Activated naive CD8-positive, alpha-beta T cell (primary cell): Measurements from ENCODE around the gene DCUN1D3.
"Not testable (repeated sequence)": the region's sequence is repeated elsewhere in the genome, so short reads cannot be mapped to it uniquely, and the experiment has no call there.

Source experiments
- H3K27ac Mint-ChIP-seq: one replicate; pipeline ENCODE4 v1.8.0; 2021; ENCODE audit warnings: mixed read lengths
- H3K27me3 Mint-ChIP-seq: one replicate; pipeline ENCODE4 v1.8.0; 2021; ENCODE audit warnings: mixed read lengths
- H3K36me3 Mint-ChIP-seq: one replicate; pipeline ENCODE4 v1.8.0; 2021; ENCODE audit warnings: mixed read lengths
- H3K4me1 Mint-ChIP-seq: one replicate; pipeline ENCODE4 v1.8.0; 2021; ENCODE audit warnings: low read depth, mixed read lengths
- H3K4me3 Mint-ChIP-seq: one replicate; pipeline ENCODE4 v1.8.0; 2021; ENCODE audit warnings: mild to moderate bottlenecking, mixed read lengths
- H3K9me3 Mint-ChIP-seq: one replicate; pipeline ENCODE4 v1.8.0; 2021; ENCODE audit warnings: low read depth, mixed read lengths

The DCUN1D3 gene

GRCh38 chr16:20929676-20930364 is 29.7 kb upstream of the DCUN1D3 start:
- not testable (repeated sequence) for H3K36me3 Mint-ChIP-seq, H3K4me1 Mint-ChIP-seq, H3K27ac Mint-ChIP-seq, H3K27me3 Mint-ChIP-seq, H3K4me3 Mint-ChIP-seq, H3K9me3 Mint-ChIP-seq

- H3K36me3 Mint-ChIP-seq = peaks cover 9% of the 10 kb centered on the region
- no peaks in the 10 kb centered on the region for H3K27me3 Mint-ChIP-seq
- H3K4me1 Mint-ChIP-seq = no peaks in the 10 kb centered on the region
- H3K9me3 Mint-ChIP-seq = no peaks in the 10 kb centered on the region
- H3K4me3 Mint-ChIP-seq = no peak overlapping the region
- no peak overlapping the region for H3K27ac Mint-ChIP-seq
These were observed 28.7 kb upstream of the DCUN1D3 start for GRCh38 chr16:20928774-20929411.

- Mint-ChIP-seq H3K36me3 (peaks cover 12% of the 10 kb centered on the region), H3K4me3 (no peak overlapping the region), H3K9me3 (no peaks in the 10 kb centered on the region), H3K27ac (no peak overlapping the region), H3K4me1 (no peaks in the 10 kb centered on the region), H3K27me3 (no peaks in the 10 kb centered on the region)
These were observed 25.6 kb upstream of the DCUN1D3 start for GRCh38 chr16:20925751-20926150.

GRCh38 chr16:20923876-20924275 is 23.7 kb upstream of the DCUN1D3 start:
- Mint-ChIP-seq H3K36me3 (peaks cover 12% of the 10 kb centered on the region), H3K27ac (peak overlapping the region; percentile 22), H3K4me1 (no peaks in the 10 kb centered on the region), H3K4me3 (no peak overlapping the region), H3K27me3 (no peaks in the 10 kb centered on the region), H3K9me3 (no peaks in the 10 kb centered on the region)

- Mint-ChIP-seq H3K27me3 (no peaks in the 10 kb centered on the region), H3K4me3 (no peak overlapping the region), H3K36me3 (peaks cover 12% of the 10 kb centered on the region), H3K9me3 (no peaks in the 10 kb centered on the region), H3K4me1 (no peaks in the 10 kb centered on the region), H3K27ac (no peak overlapping the region)
These were observed 20.6 kb upstream of the DCUN1D3 start for GRCh38 chr16:20920799-20921198.

- peaks cover 10% of the 10 kb centered on the region for H3K36me3 Mint-ChIP-seq
- H3K27ac Mint-ChIP-seq = no peak overlapping the region
- no peaks in the 10 kb centered on the region for H3K27me3 Mint-ChIP-seq
- H3K9me3 Mint-ChIP-seq = no peaks in the 10 kb centered on the region
- no peaks in the 10 kb centered on the region for H3K4me1 Mint-ChIP-seq
- H3K4me3 Mint-ChIP-seq = no peak overlapping the region
These were observed 19.9 kb upstream of the DCUN1D3 start for GRCh38 chr16:20920091-20920490.

- no peak overlapping the region for H3K4me3 Mint-ChIP-seq
- peaks cover 10% of the 10 kb centered on the region for H3K36me3 Mint-ChIP-seq
- H3K9me3 Mint-ChIP-seq = no peaks in the 10 kb centered on the region
- H3K27me3 Mint-ChIP-seq = no peaks in the 10 kb centered on the region
- H3K4me1 Mint-ChIP-seq = no peaks in the 10 kb centered on the region
- H3K27ac Mint-ChIP-seq = no peak overlapping the region
These were observed 18.5 kb upstream of the DCUN1D3 start for GRCh38 chr16:20918486-20919239.

- no peaks in the 10 kb centered on the region for H3K4me1 Mint-ChIP-seq
- no peak overlapping the region for H3K27ac Mint-ChIP-seq
- no peaks in the 10 kb centered on the region for H3K27me3 Mint-ChIP-seq
- no peak overlapping the region for H3K4me3 Mint-ChIP-seq
- H3K36me3 Mint-ChIP-seq = peaks cover 7% of the 10 kb centered on the region
- H3K9me3 Mint-ChIP-seq = no peaks in the 10 kb centered on the region
These were observed 16.8 kb upstream of the DCUN1D3 start for GRCh38 chr16:20916942-20917341.

GRCh38 chr16:20916289-20916688 is 16.1 kb upstream of the DCUN1D3 start:
- H3K9me3 Mint-ChIP-seq = no peaks in the 10 kb centered on the region
- peaks cover 7% of the 10 kb centered on the region for H3K36me3 Mint-ChIP-seq
- no peaks in the 10 kb centered on the region for H3K27me3 Mint-ChIP-seq
- H3K27ac Mint-ChIP-seq = no peak overlapping the region
- H3K4me3 Mint-ChIP-seq = no peak overlapping the region
- peaks cover 2% of the 10 kb centered on the region for H3K4me1 Mint-ChIP-seq

- H3K36me3 Mint-ChIP-seq = peaks cover 2% of the 10 kb centered on the region
- H3K9me3 Mint-ChIP-seq = no peaks in the 10 kb centered on the region
- H3K27me3 Mint-ChIP-seq = no peaks in the 10 kb centered on the region
- H3K27ac Mint-ChIP-seq = peak overlapping the region; percentile 75
- H3K4me3 Mint-ChIP-seq = peak overlapping the region; percentile 36
- peaks cover 17% of the 10 kb centered on the region for H3K4me1 Mint-ChIP-seq
These were observed 11.2 kb upstream of the DCUN1D3 start for GRCh38 chr16:20911361-20911760.

- peak overlapping the region; percentile 75 for H3K27ac Mint-ChIP-seq
- peak overlapping the region; percentile 36 for H3K4me3 Mint-ChIP-seq
- no peaks in the 10 kb centered on the region for H3K36me3 Mint-ChIP-seq
- H3K27me3 Mint-ChIP-seq = no peaks in the 10 kb centered on the region
- no peaks in the 10 kb centered on the region for H3K9me3 Mint-ChIP-seq
- peaks cover 19% of the 10 kb centered on the region for H3K4me1 Mint-ChIP-seq
These were observed 10.7 kb upstream of the DCUN1D3 start for GRCh38 chr16:20910781-20911321.

- H3K9me3 Mint-ChIP-seq = no peaks in the 10 kb centered on the region
- H3K27me3 Mint-ChIP-seq = no peaks in the 10 kb centered on the region
- peaks cover 7% of the 10 kb centered on the region for H3K36me3 Mint-ChIP-seq
- peaks cover 51% of the 10 kb centered on the region for H3K4me1 Mint-ChIP-seq
- peak overlapping the region; percentile 58 for H3K27ac Mint-ChIP-seq
- no peak overlapping the region for H3K4me3 Mint-ChIP-seq
These were observed 6.4 kb upstream of the DCUN1D3 start for GRCh38 chr16:20906341-20907255.

GRCh38 chr16:20905576-20905975 is 5.4 kb upstream of the DCUN1D3 start:
- H3K4me3 Mint-ChIP-seq = no peak overlapping the region
- peaks cover 7% of the 10 kb centered on the region for H3K36me3 Mint-ChIP-seq
- no peaks in the 10 kb centered on the region for H3K27me3 Mint-ChIP-seq
- peaks cover 48% of the 10 kb centered on the region for H3K4me1 Mint-ChIP-seq
- H3K27ac Mint-ChIP-seq = no peak overlapping the region
- H3K9me3 Mint-ChIP-seq = no peaks in the 10 kb centered on the region

- H3K36me3 Mint-ChIP-seq = peaks cover 7% of the 10 kb centered on the region
- H3K4me1 Mint-ChIP-seq = peaks cover 43% of the 10 kb centered on the region
- H3K9me3 Mint-ChIP-seq = no peaks in the 10 kb centered on the region
- H3K27me3 Mint-ChIP-seq = no peaks in the 10 kb centered on the region
- peak overlapping the region; percentile 62 for H3K27ac Mint-ChIP-seq
- H3K4me3 Mint-ChIP-seq = peak overlapping the region; percentile 38
These were observed 4.4 kb upstream of the DCUN1D3 start for GRCh38 chr16:20904507-20905081.
